HepG2 (cell line): Measurements from ENCODE around the gene C3orf22.

ENCODE experiments used
- AFF4 ChIP-seq: sonication (generic); formaldehyde crosslinking; IDR thresholded peaks from 2 replicates; pipeline ENCODE4 v1.4.0; 2020; ENCODE audit warnings: missing genetic modification reagents
- ARID4A ChIP-seq: sonication (generic); formaldehyde crosslinking; IDR thresholded peaks from 2 replicates; pipeline ENCODE4 v1.5.0; 2020; ENCODE audit warnings: mild to moderate bottlenecking, missing genetic modification reagents, borderline replicate concordance
- ARNT ChIP-seq: fragments of 450-650 bp; IDR thresholded peaks from 2 replicates; pipeline ENCODE4 v1.6.1; 2017
- CBX1 ChIP-seq: IDR thresholded peaks from one replicate; pipeline ENCODE4 v1.6.1; 2016; ENCODE audit warnings: antibody characterized with exemption, low read depth
- KLF9 ChIP-seq: IDR thresholded peaks from 2 replicates; pipeline ENCODE4 v1.6.1; 2016; ENCODE audit warnings: low read depth
- POLR2AphosphoS5 ChIP-seq: IDR thresholded peaks from 2 replicates; pipeline ENCODE4 v1.6.1; 2012; ENCODE audit warnings: low read depth, low read length
- ZNF777 ChIP-seq: sonication (generic); formaldehyde crosslinking; IDR thresholded peaks from 2 replicates; pipeline ENCODE4 v1.4.0; 2020; ENCODE audit warnings: missing genetic modification reagents
- TF ChIP-seq, protein P1 (sequence below): sonication (generic); formaldehyde crosslinking; IDR thresholded peaks from 2 replicates; pipeline ENCODE4 v1.4.0; 2020; ENCODE audit warnings: missing genetic modification reagents

- no peak for TF ChIP-seq CBX1
- no peak for TF ChIP-seq ARNT
- TF ChIP-seq ARID4A, result no peak
- TF ChIP-seq KLF9 (CRISPR knock-in tag), result no peak
- no peak for TF ChIP-seq AFF4
- no peak for TF ChIP-seq ZNF777 (CRISPR knock-in tag)
- TF ChIP-seq POLR2AphosphoS5, result no peak
- TF ChIP-seq, protein P1, sequence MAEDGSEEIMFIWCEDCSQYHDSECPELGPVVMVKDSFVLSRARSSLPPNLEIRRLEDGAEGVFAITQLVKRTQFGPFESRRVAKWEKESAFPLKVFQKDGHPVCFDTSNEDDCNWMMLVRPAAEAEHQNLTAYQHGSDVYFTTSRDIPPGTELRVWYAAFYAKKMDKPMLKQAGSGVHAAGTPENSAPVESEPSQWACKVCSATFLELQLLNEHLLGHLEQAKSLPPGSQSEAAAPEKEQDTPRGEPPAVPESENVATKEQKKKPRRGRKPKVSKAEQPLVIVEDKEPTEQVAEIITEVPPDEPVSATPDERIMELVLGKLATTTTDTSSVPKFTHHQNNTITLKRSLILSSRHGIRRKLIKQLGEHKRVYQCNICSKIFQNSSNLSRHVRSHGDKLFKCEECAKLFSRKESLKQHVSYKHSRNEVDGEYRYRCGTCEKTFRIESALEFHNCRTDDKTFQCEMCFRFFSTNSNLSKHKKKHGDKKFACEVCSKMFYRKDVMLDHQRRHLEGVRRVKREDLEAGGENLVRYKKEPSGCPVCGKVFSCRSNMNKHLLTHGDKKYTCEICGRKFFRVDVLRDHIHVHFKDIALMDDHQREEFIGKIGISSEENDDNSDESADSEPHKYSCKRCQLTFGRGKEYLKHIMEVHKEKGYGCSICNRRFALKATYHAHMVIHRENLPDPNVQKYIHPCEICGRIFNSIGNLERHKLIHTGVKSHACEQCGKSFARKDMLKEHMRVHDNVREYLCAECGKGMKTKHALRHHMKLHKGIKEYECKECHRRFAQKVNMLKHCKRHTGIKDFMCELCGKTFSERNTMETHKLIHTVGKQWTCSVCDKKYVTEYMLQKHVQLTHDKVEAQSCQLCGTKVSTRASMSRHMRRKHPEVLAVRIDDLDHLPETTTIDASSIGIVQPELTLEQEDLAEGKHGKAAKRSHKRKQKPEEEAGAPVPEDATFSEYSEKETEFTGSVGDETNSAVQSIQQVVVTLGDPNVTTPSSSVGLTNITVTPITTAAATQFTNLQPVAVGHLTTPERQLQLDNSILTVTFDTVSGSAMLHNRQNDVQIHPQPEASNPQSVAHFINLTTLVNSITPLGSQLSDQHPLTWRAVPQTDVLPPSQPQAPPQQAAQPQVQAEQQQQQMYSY (CRISPR knock-in tag), result no peak
These were observed 46.0 kb upstream of the C3orf22 start for GRCh38 chr3:126604691-126605090.
